T-helper 1 cell (primary cell): ENCODE data around the gene SEC14L6.

Experiments used
- DNase-seq, 5 donors: peaks; one replicate each; pipeline ENCODE4 v3.0.0-alpha.2; 2012 to 2020

SEC14L6 gene

DNA sequence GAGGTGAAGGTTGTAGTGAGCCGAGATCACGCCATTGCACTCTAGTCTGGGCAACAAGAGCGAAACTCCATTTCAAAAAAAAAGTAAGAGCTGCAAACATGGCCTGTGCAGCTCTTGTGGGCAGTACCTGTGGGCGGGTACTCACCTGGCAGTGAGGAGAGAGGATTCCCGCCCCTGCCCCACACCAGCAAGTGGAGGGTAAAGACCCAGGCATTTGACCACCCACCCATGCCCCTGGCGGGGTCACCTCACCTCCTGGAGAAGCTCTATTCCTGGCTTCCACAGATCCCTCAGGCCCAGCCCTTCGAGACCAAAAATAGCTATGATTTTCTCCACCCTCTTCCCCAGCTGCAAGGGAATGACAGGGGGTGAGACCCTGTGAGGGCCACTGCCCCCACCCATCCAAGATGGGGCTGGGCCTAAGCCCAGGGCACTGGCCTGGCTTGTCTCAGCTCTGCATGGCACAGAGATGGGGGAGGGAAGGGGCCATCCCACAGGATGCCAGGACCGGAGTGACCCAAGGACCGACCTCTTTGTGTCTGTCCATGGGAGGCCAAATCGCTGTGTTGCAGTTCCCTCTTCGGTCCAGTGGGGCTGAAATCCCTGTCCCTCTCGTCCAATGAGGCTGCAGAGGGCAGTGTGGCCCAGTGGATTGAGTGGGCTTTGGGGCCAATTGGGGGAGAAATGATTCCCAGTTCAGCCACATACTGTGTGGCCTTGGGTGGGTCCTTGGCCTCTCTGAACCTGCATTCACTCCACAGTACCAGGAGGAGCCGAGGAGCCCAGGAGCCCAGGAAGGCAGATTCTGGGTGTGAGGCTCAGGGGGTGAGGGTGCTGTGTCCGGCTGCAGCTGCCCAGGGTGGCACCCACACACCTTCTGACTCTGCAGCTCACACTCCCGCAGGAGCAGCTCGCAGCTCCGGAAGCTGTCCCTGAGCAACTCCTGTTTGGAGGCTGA lies 14.6 kb downstream of the SEC14L6 start:
- DNase-seq = no peak

DNA sequence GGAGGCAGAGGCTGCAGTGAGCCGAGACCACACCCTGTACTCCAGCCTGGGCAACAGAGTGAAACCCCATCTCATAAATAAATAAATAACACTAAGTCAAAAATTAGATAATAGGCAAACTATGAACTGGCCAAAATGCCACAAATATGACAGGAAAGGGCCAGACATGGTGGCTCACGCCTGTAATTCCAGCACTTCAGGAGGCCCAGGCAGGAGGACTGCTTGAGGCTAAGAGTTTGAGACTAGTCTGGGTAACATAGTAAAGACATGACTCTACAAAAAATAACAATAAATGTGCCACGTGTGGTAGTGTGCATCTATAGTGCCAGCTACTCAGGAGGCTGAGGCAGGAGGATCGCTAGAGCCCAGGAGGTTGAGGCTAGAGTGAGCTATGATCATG lies 19.9 kb downstream of the SEC14L6 start:
- no peak for DNase-seq

DNA sequence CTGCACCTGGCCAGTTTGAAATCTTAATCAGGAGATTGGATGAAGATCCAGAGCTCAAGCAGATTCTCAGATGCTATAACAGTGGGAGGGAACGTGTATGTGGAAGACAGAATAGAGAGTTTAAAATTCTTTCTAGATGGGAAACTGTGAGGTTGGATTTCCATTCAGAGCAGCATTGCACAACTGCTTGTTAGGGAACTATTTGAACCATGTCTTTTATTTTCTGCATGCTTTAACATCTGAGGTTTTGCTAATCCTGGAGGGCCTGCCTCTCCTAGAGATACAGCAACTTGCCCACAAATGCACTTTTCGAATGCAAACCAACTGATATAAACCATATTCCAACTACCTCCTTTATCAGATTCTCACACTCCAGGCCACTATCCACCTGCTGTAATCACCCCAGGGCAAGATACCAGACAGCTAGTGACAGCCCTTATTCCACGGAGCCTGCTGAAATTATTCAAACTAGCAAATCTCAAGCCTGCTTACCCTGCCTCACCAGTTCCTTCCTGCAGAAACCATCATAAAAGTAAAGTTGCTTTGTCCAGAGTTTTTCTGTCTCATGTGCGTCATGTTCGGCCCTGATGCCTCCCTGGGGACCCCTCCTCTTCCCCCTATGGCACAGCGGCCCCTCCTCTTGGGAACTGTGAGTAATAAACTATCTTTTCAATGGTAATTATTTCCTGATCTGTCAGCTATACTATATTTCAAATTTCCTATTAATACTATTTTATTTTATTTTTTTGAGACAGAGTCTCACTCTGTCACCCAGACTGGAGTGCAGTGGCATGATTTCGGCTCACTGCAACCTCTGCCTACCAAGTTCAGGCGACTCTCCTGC lies 22.7 kb downstream of the SEC14L6 start:
- DNase-seq = no peak

DNA sequence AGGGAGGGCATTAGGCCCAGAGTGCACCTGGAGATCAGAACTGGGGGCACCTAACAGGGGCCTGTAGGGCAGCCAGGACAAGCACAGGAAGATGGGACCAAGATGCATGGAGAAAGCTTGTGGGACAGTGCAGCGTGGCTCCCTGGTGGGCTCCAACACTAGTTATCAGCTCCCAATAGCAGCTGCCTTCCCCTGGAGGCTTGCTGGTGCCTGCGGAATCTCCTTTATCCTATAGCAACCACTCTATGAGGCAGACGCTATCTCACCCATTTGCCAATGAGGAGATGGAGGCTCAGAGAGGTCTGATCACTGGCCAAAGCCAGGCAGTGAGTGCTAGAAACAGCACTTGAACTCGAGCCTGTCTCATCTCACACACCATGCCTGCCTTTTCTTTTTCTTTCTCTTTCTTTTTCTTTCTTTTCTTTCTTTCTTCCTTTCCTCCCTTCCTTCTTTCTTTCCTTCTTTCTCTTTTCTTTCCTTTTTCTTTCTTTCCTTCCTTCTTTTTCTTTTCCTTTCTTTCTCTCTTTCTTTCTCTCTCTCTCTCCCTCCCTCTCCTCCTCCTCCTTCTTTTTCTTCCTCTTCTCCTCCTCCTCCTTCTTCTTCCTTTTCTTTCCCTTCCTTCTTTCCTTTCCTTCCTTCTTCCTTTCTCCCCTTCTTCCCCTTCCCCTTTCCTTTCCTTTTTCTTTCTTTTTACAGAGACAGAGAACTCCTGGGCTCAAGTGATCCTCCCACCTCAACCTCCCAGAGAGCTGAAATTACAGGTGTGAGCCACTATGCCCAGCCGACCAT lies 25.0 kb downstream of the SEC14L6 start:
- no peak for DNase-seq

DNA sequence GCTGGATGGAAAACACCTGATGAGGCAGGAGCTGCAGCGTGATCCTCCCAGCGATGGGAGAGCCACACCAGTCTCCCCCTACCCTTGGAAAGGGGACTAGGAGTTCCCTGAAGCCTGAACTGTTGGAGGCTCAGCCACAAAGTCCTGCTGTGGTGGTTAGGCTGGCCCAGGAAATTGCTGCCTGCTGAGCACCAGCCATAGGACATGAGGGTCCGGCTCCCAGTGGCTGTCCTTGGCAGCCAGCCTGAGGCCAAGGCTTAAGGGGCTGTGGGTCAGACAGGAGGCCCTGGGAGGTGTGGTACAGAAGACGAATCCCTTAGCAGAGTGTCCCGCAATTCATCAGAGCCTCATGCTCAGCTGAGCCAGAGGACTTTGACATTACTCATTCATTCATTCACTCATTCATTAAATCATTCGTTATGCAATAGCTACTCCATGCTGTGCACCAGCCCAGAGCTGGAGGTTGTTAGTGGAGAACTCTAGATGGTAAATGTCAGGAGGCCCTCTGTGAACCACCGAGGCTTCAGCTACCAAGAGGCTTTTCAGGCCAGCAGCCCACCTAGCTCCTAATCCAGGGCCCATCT lies 26.6 kb downstream of the SEC14L6 start:
- DNase-seq = no peak

DNA sequence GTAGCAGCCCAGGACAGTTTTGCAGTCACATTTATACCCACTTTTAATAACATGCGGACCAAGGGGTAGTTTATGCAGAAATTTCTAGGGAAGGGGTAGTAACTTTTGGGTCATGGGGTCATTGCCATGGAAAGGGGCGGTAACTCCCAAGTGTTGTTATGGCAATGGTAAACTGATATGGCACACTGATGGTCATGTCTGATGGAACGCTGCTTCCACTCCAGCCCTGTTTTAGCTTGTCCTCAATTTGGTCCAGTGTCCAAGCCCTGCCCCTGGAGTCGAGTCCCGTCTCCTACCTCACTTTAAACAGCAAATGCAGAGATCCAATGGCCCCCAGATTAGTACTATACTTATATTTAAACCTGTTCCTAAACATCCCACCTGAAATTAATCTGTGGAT lies 29.8 kb downstream of the SEC14L6 start:
- DNase-seq = no peak

DNA sequence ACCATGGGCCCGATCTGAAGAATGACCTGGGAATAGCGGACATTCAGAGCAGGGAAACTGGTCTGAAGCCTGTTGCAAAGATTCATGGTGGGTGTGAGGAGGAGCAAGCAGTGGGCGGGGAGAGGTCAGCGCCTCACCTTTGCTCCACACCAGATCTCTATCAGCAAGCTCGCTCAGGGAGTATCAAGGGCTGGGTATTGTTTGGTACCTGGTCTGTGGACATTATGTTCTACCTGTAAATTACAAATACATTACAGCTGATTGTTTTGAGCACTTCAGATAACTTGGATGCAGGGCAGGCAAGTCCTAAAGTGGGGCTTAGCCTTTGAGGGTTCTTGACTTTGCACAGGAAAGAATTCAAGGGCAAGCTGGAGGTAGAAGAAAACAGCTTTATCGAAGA lies 30.3 kb downstream of the SEC14L6 start:
- DNase-seq = no peak

DNA sequence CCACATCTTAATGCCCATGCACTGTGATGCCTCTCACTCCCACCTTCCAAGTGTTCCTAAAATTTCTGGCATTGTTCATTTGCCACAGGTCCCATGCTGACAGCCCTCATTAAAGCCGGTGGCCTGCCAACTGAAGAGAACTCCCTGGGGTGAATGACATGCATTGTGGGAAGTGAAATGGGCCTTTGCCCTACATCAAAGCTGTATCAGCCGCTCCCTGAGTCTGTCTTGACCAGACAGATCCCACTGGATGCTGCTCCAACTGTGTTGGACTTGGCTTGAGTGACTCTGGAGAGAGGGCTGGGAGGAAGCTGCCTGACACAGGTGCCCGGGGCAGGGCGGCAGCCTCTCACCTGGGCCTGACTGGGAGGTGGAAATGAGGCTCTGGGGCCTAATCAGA lies 32.3 kb downstream of the SEC14L6 start:
- DNase-seq = no peak

DNA sequence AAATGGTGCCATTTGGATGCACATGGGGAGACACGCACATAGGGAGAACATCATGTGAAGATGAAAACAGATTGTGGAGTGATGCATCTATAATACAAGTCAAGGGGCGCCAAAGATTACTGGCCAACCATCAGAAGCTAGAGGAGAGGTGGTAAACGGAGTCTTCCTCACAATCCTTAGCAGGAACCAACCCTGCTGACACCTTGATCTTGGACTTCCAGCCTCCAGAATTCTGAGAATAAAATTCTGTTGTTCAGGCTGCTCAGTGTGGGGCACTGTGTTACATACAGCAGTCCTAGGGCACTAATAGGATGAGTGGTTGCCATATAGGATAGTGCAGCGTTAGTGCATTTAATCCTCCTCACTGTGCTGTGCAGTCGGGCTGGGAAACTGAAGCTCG lies 33.1 kb downstream of the SEC14L6 start:
- DNase-seq = no peak

DNA sequence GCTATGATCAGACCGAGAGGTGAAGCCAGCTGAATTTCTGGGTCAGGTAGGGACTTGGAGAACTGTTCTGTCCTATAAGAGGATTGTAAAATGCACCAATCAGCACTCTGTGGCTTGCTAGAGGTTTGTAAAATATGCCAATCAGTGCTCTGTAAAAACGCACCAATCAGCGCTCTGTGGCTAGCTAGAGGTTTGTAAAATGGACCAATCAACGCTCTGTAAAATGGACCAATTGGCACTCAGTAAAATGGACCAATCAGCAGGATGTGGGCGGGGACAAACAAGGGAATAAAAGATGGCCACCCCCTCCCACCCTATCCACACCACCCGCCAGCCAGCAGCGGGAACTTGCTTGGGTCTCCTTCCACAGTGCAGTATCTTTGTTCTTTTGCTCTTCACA lies 34.6 kb downstream of the SEC14L6 start:
- DNase-seq = no peak

DNA sequence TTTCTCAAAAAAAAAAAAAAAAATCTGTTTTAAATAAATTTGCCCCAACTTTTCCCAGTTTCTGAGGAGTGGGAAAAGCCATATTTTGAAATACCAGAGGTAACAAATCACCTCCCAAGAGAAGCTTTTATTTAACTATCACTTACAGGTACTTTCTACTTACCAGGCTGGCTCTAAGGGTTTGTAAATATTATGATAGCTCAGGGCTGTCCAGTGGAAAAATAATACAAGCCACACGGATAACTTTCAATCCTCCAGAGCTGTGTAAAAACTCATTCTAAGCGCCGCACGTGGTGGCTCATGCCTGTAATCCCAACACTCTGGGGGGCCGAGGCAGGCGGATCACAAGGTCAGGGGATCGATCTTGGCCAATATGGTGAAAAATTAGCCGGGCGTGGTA lies 35.4 kb downstream of the SEC14L6 start:
- DNase-seq = no peak

DNA sequence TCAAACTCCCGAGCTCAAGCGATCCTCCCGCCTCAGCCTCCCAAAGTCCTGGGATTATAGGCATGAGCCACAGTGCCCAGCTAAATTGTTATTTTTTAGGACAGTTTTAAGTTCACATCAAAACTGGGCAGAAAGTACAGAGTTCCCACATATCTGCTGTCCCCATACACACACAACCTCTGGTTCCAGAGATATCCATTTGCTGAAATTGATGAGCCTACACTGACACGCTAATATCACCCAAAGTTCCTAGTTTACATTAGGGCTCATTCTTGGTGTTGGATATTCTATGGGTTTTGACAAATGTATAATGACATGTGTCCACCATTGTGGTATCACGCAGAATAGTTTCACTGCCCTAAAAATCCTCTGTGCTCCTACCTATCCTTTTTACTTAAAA lies 38.3 kb downstream of the SEC14L6 start:
- DNase-seq = no peak

DNA sequence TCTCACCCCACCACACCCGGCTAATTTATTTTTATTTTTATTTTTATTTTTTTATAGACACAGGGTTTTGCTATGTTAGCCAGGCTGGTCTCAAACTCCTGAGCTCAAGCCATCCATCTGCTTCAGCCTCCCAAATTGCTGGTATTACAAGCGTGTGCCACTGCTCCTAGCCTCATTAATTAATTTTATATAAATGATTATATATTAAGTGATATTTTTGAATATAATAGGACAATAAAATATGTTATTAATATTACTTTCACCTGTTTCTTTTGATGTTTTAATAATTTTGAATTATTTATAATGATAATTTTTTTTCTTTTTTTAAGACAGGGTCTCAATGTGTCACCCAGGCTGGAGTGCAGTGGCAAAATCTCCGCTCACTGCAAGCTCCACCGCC lies 38.9 kb downstream of the SEC14L6 start:
- DNase-seq = no peak

DNA sequence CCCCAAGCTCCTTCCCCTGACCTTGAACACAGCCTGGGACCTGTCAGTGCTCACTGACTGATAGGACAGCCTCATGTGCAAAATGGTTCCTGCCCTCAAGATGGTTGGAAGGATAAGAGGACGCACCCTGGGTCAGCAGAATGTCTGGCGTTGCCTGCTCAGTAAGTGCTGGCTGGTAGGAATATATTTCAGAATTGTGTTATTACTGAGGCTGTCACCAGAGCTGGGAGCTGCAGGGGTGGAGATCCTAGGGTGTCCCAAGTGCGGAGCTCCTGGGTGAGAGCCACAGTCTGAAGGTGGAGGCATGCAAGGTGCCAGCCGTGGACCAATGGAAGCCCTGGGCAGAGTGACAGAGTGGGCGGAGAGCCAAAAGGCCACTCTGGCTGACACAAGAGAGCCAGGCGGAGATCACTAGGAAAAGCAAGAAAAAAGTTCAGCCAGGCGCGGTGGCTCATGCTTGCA lies 40.0 kb downstream of the SEC14L6 start:
- no peak for DNase-seq

DNA sequence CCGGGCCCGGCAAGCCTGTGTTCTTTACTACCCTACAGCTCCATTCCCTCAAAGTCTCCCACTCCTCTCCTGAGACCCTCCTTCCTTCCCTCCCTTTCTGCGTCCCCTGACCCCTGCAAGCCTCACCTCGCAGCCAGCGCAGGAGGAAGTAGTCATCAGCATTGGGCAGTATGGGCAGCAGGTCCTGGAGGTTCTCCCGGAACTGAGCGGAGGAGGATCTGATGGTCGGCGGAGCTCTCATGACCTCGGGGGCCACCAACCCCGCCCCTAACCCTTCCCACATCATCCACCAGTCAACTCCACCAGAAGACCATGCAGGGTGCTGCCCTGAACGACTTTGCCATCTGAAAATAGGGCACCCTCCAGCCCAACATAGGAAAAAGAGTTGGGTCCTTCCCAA lies 43.0 kb downstream of the SEC14L6 start:
- DNase-seq = no peak

DNA sequence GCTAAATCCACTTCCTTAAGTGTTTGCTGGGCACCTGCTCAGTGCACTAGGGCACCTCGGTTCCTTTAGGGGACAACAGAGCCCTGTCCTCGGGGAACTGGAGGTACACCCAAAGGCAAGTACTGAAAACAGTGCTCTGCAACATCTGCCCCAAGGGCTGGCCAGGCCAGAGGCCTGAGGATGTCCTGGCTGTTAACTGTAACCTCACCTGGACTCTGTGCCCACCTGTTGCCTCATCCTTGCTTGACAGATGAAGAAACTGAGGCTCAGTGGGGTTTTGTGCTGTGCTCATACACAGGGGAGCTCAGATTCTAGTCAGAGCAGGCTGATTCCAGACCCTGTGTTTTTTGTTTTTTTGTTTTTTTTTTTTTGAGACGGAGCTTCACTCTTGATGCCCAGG lies 43.6 kb downstream of the SEC14L6 start:
- no peak for DNase-seq

DNA sequence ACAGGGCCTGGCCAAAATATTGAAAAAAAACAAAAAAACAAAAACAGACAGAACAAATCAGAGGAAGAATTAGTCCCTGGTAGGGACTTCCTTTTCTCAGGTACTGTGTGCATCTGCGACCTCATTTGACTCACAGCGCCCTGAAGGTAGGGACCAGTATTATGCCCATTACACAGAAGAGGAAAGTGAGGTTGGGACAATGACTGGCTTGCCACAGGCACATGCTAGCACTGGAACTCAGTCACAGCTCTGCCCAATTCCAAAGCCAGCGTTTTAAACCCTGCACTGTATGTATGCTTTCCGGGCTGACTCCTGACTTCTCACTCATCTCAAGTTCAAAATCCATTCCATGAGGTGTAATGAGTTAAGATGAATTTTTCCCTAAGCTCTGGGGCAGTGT lies 44.4 kb downstream of the SEC14L6 start:
- DNase-seq = no peak

DNA sequence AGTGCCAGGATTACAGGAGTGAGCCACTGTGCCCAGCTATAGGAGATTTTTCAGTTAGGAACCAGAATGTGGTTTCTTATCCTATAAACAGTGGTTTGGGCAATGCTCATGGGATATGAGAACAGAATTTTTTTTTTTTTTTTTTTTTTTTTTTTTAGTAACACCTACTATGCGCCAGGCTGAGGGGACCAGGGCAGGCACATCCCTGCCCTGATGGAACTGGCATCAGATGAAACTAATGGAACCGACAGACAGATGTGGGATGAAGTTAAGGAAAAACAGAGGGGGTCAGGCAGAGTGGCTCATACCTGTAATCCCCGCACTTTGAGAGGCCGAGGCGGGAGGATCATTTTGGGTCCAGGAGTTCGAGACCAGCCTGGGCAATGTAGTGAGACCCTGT lies 45.9 kb downstream of the SEC14L6 start:
- DNase-seq = no peak

DNA sequence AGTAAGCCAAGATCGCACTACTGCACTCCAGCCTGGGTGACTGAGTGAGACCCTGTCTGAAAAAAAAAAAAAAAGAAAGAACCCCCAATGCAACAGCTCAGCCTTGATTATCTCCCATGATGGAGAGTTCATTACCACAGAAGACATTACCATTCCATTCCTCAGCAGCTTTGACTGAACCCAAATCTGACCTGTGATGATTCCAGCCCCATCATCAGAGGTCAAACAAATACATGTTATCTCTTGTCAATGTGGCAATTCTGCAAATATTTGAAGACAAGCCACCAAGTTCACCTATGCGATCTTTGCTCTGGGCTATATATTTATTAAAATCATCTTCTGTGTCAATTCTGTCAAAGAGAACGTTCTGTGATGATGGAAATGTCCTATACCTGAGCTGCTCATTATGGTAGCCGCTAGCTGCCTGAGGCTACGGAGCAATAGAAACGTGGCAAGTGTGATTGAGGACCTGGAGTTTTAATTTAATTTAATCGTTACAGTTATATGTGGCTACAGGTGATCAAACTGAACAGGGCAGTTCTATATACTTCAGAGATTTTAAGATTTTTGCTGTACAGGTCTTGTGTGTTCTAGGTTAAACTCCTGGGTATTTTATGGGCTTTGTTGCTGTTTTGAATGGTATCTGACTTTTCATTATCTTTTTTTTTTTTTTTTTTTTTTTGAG lies 48.9 kb downstream of the SEC14L6 start:
- DNase-seq = no peak

DNA sequence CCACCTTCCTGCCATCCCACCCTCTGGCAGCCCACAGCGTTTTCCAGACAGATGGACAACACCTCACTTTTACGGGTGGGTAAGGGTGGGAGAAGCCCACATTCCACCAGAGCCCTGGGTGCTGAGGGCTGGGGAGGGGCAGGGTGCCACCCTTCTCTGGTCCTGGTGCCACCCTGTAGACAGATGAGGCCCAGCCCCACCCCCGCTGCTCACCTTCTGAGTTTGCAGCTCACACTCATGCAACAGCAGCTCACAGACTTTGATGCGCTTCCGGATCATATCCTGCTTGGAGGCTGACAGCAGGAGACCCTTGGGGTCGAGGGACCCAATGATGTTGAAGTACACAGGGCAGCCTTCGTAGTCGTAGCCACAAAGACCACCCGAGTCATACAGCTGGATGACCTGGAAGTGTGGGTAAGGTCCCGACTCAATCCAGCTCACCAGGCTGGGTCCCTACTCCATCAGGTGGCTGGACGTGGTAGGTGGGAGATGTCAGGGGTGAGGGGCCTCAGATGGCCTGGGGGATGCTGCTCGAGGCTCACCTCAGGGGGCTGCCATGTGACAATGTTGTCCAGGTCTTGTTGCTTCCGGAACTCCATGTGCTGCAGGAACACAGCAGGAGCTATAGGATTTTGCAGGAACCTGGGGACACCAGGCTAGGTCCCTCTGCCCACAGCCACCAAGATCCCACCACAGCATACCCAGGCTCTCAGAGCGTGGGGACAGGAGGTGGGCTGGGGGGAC lies 51.3 kb downstream of the SEC14L6 start:
- no peak for DNase-seq

DNA sequence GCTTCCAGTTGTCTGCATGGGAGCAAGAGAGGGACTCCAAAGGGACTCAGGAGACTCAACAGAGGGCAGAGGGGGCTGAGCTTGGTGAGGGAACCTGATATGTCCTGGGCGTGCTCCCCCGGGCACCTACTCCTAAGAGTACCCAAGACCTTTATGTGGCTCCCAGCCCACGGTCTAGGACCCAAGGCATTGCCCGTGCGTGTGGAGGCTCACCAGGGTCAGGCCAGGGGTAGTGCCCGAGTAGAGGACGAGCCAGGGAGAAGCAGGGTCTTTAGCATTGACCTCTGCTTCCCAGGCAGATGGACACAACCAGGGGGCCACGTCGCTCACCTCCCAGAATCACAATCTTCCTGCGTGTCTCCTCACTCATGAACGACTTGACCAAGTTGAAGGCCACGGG lies 54.4 kb downstream of the SEC14L6 start:
- no peak for DNase-seq
